ENCODE results near the gene ACTR5.
"Not testable (repeated sequence)": the region's sequence is repeated elsewhere in the genome, so short reads cannot be mapped to it uniquely, and the experiment has no call there.

ACTR5 gene

GRCh38 chr20:38805958-38806854 is 57.9 kb downstream of the ACTR5 start:
- DNase-seq, result no peak

- no peak for DNase-seq
Observed at GRCh38 chr20:38806855-38807655, 58.8 kb downstream of the ACTR5 start.

- no peak for DNase-seq
Observed at GRCh38 chr20:38809942-38810341, 61.7 kb downstream of the ACTR5 start.

GRCh38 chr20:38810926-38811630 is 62.8 kb downstream of the ACTR5 start:
- no peak for DNase-seq

- DNase-seq, result no peak
Observed at GRCh38 chr20:38811769-38812168, 63.5 kb downstream of the ACTR5 start.

GRCh38 chr20:38812182-38812581 is 63.9 kb downstream of the ACTR5 start:
- DNase-seq, result peak; percentile 11

- DNase-seq, result no peak
Observed at GRCh38 chr20:38812709-38813573, 64.7 kb downstream of the ACTR5 start.

GRCh38 chr20:38813574-38813962 is 65.3 kb downstream of the ACTR5 start:
- not testable (repeated sequence) for DNase-seq

- no peak for DNase-seq
Observed at GRCh38 chr20:38815446-38815845, 67.2 kb downstream of the ACTR5 start.

GRCh38 chr20:38818113-38819065 is 70.1 kb downstream of the ACTR5 start:
- DNase-seq, result no peak

Data from GF-D8 (cell line).